Measurements from ENCODE around the gene ADGRG4.

Gene ADGRG4

GRCh38 chrX:136457303-136457917, 156.6 kb downstream of the ADGRG4 start:
- DNase-seq (ENCODE audit: low read depth in 2 of 2, low spot score in 1 of 2): no peak

- DNase-seq (ENCODE audit: low read depth in 2 of 2, low spot score in 1 of 2): no peak
These were observed 163.8 kb downstream of the ADGRG4 start for GRCh38 chrX:136464589-136464988.
